HCT116 (cell line): Measurements from ENCODE around the gene DDX28. TPM values are rescaled to one million over a fixed set of nuclear protein-coding genes. Genes with fewer than 3 reads are reported as not detected.

Experiments used
- ATAC-seq: fragments of 200-7000 bp; cut with Tn5 transposase; 2 replicates; pipeline ENCODE4 v1.9.1; 2020; ENCODE audit warnings: mild to moderate bottlenecking, moderate library complexity
- BruUV-seq: library from RNA; stranded (reverse); fragments of 400-500 nt; replicated peaks from 2 replicates; lab custom pipeline; 2021; lab: Mats Ljungman, UMichigan
- CTCF ChIA-PET: fragments of 300-600 bp; sonication (Branson Sonifier 250); formaldehyde crosslinking; loops from one replicate; lab custom pipeline; 2021; ENCODE audit warnings: antibody characterized with exemption; lab: Charles Lee
- POLR2A ChIA-PET: fragments of 300-600, 350-600 bp; sonication (Branson Sonifier 250); formaldehyde crosslinking; loops from one replicate; lab custom pipeline; 2021; ENCODE audit warnings: antibody characterized with exemption; lab: Charles Lee
- RAD21 ChIA-PET, 2 experiments: fragments of 300-600 bp; sonication (Branson Sonifier 250); formaldehyde crosslinking; loops; one replicate each; lab custom pipeline; 2023; ENCODE audit warnings: low total read pairs in 2 of 2; ENCODE audit not compliant: uncharacterized antibody in 2 of 2, unreplicated experiment in 2 of 2, low non-redundant PET in 1 of 2; lab: Charles Lee
- DNase-seq: peaks from one replicate; pipeline ENCODE4 v3.0.0-alpha.2; 2010; ENCODE audit warnings: low read depth, low spot score
- H2AFZ ChIP-seq: fragments of 200-600 bp; shearing (Covaris generic), sonication (generic); 2 replicates; pipeline ENCODE4 v1.6.1; 2017; ENCODE audit warnings: low read depth, mixed run types, mixed read lengths, antibody characterized with exemption, low read length; ENCODE audit not compliant: poor library complexity, severe bottlenecking
- H3K27ac ChIP-seq: 2 replicates; pipeline ENCODE4 v1.5.1; 2012; ENCODE audit warnings: low read depth, low read length
- H3K27me3 ChIP-seq: fragments of 200-600 bp; sonication (generic); 2 replicates; pipeline ENCODE4 v1.6.1; 2016; ENCODE audit warnings: mixed run types, low read length, mixed read lengths; ENCODE audit not compliant: insufficient read depth
- H3K36me3 ChIP-seq, 2 experiments: fragments of 200-500 bp in 1 of 2; fragments of 200-600 bp in 1 of 2; sonication (Bioruptor generic) in 1 of 2; sonication (generic) in 1 of 2; 2 replicates each; pipeline versions ENCODE4 v1.5.1 to v1.6.1; 2014 to 2016; ENCODE audit warnings: low read length in 2 of 2, inconsistent platforms in 1 of 2, mixed read lengths in 1 of 2, mixed run types in 1 of 2; ENCODE audit not compliant: insufficient read depth in 2 of 2, control insufficient read depth in 1 of 2
- H3K4me1 ChIP-seq, 2 experiments: fragments of 200-600 bp in 1 of 2; sonication (generic) in 1 of 2; 2 replicates each; pipeline versions ENCODE4 v1.5.1 to v1.6.1; 2012 to 2017; ENCODE audit warnings: low read length in 2 of 2, inconsistent platforms in 1 of 2, mild to moderate bottlenecking in 1 of 2, mixed read lengths in 1 of 2, mixed run types in 1 of 2, moderate library complexity in 1 of 2; ENCODE audit not compliant: insufficient read depth in 2 of 2, control insufficient read depth in 1 of 2
- H3K4me2 ChIP-seq: fragments of 200-600 bp; sonication (generic); 2 replicates; pipeline ENCODE4 v1.6.1; 2017; ENCODE audit warnings: mixed run types, low read length, mixed read lengths
- H3K4me3 ChIP-seq, 2 experiments: fragments of 200-600 bp in 1 of 2; sonication (generic) in 1 of 2; replicated peaks in 1 of 2; 2 replicates each; pipeline ENCODE4 v1.5.1; 2011 to 2016; ENCODE audit warnings: low read length in 2 of 2, control low read depth in 1 of 2, low read depth in 1 of 2, mild to moderate bottlenecking in 1 of 2, mixed read lengths in 1 of 2, mixed run types in 1 of 2
- H3K79me2 ChIP-seq: fragments of 200-600 bp; sonication (generic); 2 replicates; pipeline ENCODE4 v1.6.1; 2017; ENCODE audit warnings: mild to moderate bottlenecking, mixed run types, low read length, moderate library complexity, mixed read lengths; ENCODE audit not compliant: insufficient read depth
- H3K9ac ChIP-seq: fragments of 200-600 bp; sonication (generic); 2 replicates; pipeline ENCODE4 v1.6.1; 2016; ENCODE audit warnings: low read length, mixed read lengths
- H3K9me2 ChIP-seq: fragments of 200-600 bp; sonication (generic), shearing (Covaris generic); 2 replicates; pipeline ENCODE4 v1.6.1; 2017; ENCODE audit warnings: mixed run types, mild to moderate bottlenecking, moderate library complexity; ENCODE audit not compliant: insufficient read depth
- H3K9me3 ChIP-seq, 2 experiments: fragments of 200-500 bp in 1 of 2; fragments of 200-600 bp in 1 of 2; sonication (Bioruptor generic) in 1 of 2; sonication (generic) in 1 of 2; 2 replicates each; pipeline ENCODE4 v1.6.1; 2014 to 2017; ENCODE audit warnings: low read length in 2 of 2, mixed read lengths in 2 of 2, inconsistent platforms in 1 of 2, low read depth in 1 of 2, mild to moderate bottlenecking in 1 of 2, mixed run types in 1 of 2, moderate library complexity in 1 of 2; ENCODE audit not compliant: control insufficient read depth in 1 of 2, insufficient read depth in 1 of 2
- H4K20me1 ChIP-seq: fragments of 200-600 bp; sonication (generic), shearing (Covaris generic); 2 replicates; pipeline ENCODE4 v1.6.1; 2017; ENCODE audit warnings: mixed run types, mild to moderate bottlenecking, moderate library complexity; ENCODE audit not compliant: insufficient read depth
- EZH2phosphoT487 ChIP-seq: fragments of 200-600 bp; IDR thresholded peaks from 2 replicates; pipeline ENCODE4 v1.6.1; 2018; ENCODE audit warnings: antibody characterized with exemption, borderline replicate concordance
- JUND ChIP-seq: IDR thresholded peaks from 2 replicates; pipeline ENCODE4 v1.6.1; 2012
- POLR2A ChIP-seq: IDR thresholded peaks from 2 replicates; pipeline ENCODE4 v1.7.0; 2011; ENCODE audit warnings: borderline replicate concordance; ENCODE audit not compliant: insufficient read depth, insufficient read length; ENCODE audit errors: extremely low read depth
- POLR2AphosphoS5 ChIP-seq: IDR thresholded peaks from 2 replicates; pipeline ENCODE4 v1.6.1; 2011; ENCODE audit warnings: mild to moderate bottlenecking, low read depth, low read length, moderate library complexity
- RAD21 ChIP-seq: IDR thresholded peaks from 2 replicates; pipeline ENCODE4 v1.6.1; 2012; ENCODE audit warnings: low read depth, mild to moderate bottlenecking
- SIN3A ChIP-seq: IDR thresholded peaks from 2 replicates; pipeline ENCODE4 v1.6.1; 2012; ENCODE audit warnings: low read depth
- SRF ChIP-seq: IDR thresholded peaks from 2 replicates; pipeline ENCODE4 v1.6.1; 2012; ENCODE audit warnings: low read depth
- ZFX ChIP-seq: fragments of 450-650 bp; IDR thresholded peaks from 2 replicates; pipeline ENCODE4 v1.6.1; 2017
- ZNF274 ChIP-seq: fragments of 200-500 bp; sonication (Bioruptor generic); IDR thresholded peaks from 2 replicates; pipeline ENCODE4 v1.6.1; 2014; ENCODE audit warnings: mild to moderate bottlenecking, low read depth, low read length, inconsistent platforms
- intact Hi-C: fragments of 100-400 bp; cut with micrococcal nuclease; formaldehyde crosslinking; loops from 2 replicates; pipeline ENCODE4 v1.10.0; 2022
- total RNA-seq: library from RNA; stranded (reverse); gene quantifications from one replicate; pipeline ENCODE4 v1.2.1, GENCODE V29; 2021; ENCODE audit not compliant: unreplicated experiment
- TF ChIP-seq, protein P1 (sequence below): IDR thresholded peaks from 2 replicates; pipeline ENCODE4 v1.6.1; 2012
- TF ChIP-seq, protein P2 (sequence below), 3 experiments: fragments of 200-600 bp in 1 of 3; sonication (generic) in 1 of 3; IDR thresholded peaks in 2 of 3; conservative IDR thresholded peaks in 1 of 3; 2 replicates each; pipeline ENCODE4 v1.5.1; 2012 to 2017; ENCODE audit warnings: low read depth in 2 of 3, low read length in 2 of 3, antibody characterized with exemption in 1 of 3, borderline replicate concordance in 1 of 3, control low read depth in 1 of 3, mild to moderate bottlenecking in 1 of 3, mixed read lengths in 1 of 3, mixed run types in 1 of 3, moderate library complexity in 1 of 3; ENCODE audit not compliant: insufficient read depth in 1 of 3

The DDX28 gene
- total RNA-seq, 1 experiment from 2014 or later, result 13.8 TPM

DNA sequence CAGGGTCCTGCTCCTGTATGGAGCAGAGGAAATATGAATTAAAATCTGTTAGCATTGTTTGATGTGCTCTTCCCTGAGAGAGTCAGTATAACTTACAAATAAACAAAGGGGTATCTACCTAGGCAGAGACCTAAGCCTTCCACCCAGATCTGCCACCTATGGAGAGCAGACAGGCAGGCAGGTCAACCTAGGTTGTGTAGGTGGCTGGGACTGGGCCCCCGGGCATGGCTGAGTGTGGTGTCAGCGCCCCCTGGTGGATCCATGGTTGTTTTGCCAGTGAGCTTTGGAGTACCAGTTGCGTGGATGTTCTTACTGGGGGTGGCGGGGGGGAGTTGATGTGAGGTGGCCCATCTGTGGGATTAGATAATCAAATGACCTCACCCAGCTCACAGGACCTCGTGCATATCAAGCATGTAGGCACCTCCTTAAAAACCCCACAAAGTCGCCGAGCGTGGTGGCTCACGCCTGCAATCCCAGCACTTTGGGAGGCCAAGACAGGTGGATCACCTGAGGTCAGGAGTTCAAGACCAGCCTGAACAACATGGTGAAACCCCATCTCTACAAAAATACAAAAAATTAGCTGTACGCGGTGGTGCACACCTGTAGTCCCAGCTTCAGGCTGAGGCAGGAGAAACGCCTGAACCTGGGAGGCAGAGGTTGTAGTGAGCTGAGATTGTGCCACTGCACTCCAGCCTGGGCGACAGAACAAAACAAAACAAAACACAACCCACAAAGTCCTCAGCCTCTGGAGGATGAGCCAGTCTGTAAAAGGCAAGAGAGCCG, 17.7 kb upstream of the DDX28 start:
- Histone ChIP-seq H3K79me2 (0 out of 2 replicates have a peak, but pooled peaks cover 5% of the 10 kb centered on the region), H3K4me2 (no peak overlapping the region), H3K9me2 (no peaks in the 10 kb centered on the region), H3K9me3 (no peaks in the 10 kb centered on the region)
- ATAC-seq, result peak; percentile 99
- CTCF ChIA-PET, result interaction anchor here (0.6 to 1.9 kb wide), 23 partner anchors 8 to 520 kb away, joined by 3 to 13 read pairs (median 3); partner anchors contain the start of genes ACD, NRN1L and PSMB10
- no TSS peak for BruUV-seq
- intact Hi-C loops, result loop anchor here (1.0 to 5.0 kb wide), 4 partner anchors 47 to 368 kb away; no protein-coding TSS in a partner anchor
- peak; percentile 63 for DNase-seq
- peak; percentile 95 for TF ChIP-seq RAD21
- TF ChIP-seq JUND, result no peak
- TF ChIP-seq POLR2A, result no peak
- TF ChIP-seq EZH2phosphoT487, result no peak
- no peak for TF ChIP-seq ZNF274
- TF ChIP-seq SIN3A, result no peak
- TF ChIP-seq POLR2AphosphoS5, result no peak
- TF ChIP-seq, protein P1, sequence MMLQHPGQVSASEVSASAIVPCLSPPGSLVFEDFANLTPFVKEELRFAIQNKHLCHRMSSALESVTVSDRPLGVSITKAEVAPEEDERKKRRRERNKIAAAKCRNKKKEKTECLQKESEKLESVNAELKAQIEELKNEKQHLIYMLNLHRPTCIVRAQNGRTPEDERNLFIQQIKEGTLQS, result no peak
- TF ChIP-seq SRF, result no peak
- TF ChIP-seq, protein P2, sequence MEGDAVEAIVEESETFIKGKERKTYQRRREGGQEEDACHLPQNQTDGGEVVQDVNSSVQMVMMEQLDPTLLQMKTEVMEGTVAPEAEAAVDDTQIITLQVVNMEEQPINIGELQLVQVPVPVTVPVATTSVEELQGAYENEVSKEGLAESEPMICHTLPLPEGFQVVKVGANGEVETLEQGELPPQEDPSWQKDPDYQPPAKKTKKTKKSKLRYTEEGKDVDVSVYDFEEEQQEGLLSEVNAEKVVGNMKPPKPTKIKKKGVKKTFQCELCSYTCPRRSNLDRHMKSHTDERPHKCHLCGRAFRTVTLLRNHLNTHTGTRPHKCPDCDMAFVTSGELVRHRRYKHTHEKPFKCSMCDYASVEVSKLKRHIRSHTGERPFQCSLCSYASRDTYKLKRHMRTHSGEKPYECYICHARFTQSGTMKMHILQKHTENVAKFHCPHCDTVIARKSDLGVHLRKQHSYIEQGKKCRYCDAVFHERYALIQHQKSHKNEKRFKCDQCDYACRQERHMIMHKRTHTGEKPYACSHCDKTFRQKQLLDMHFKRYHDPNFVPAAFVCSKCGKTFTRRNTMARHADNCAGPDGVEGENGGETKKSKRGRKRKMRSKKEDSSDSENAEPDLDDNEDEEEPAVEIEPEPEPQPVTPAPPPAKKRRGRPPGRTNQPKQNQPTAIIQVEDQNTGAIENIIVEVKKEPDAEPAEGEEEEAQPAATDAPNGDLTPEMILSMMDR (IDR thresholded peaks at IDR 0.05 in 2 of 3, conservative IDR thresholded peaks at IDR 0.05 in 1 of 3; ENCODE audit: borderline replicate concordance in 1 of 3, insufficient read depth in 1 of 3, low read depth in 2 of 3, low read length in 2 of 3), result peak; percentile 90 to 96 (median 93)
- TF ChIP-seq ZFX, result no peak
- TF ChIP-seq, all 23 proteins: peak for 2
- ChIA-PET POLR2A (interaction anchor here (0.6 kb wide), 1 partner anchor 114 kb away, joined by 3 read pairs; no protein-coding TSS in a partner anchor), RAD21 (interaction anchor here in 1 of 2 experiments (0.6 kb wide), 1 partner anchor 186 kb away, joined by 3 read pairs; no protein-coding TSS in a partner anchor)
- Histone ChIP-seq H3K27ac (no peak overlapping the region), H3K4me1 (peaks cover 4 to 5% of the 10 kb centered on the region in 2 experiments; a peak in 1 of 4 replicates), H2AFZ (no peak overlapping the region), H4K20me1 (no peaks in the 10 kb centered on the region), H3K36me3 (peaks cover 2 to 9% of the 10 kb centered on the region in 2 experiments; a peak in 1 of 4 replicates), H3K9ac (no peak overlapping the region), H3K27me3 (no peaks in the 10 kb centered on the region), H3K4me3 (no peak overlapping the region)
